ENCODE results near the gene FOXL1.

Gene FOXL1

GRCh38 chr16:86591270-86591669, 12.9 kb downstream of the FOXL1 start:
- CTCF ChIA-PET, result no interaction called here
- Mint-ChIP-seq H3K9me3 (no peaks in the 10 kb centered on the region), H3K36me3 (no peaks in the 10 kb centered on the region), H3K27me3 (peaks cover 18% of the 10 kb centered on the region), H3K27ac (no peak overlapping the region), H3K4me3 (no peak overlapping the region), H3K4me1 (peaks cover 7% of the 10 kb centered on the region)
- no peak for DNase-seq

DNA sequence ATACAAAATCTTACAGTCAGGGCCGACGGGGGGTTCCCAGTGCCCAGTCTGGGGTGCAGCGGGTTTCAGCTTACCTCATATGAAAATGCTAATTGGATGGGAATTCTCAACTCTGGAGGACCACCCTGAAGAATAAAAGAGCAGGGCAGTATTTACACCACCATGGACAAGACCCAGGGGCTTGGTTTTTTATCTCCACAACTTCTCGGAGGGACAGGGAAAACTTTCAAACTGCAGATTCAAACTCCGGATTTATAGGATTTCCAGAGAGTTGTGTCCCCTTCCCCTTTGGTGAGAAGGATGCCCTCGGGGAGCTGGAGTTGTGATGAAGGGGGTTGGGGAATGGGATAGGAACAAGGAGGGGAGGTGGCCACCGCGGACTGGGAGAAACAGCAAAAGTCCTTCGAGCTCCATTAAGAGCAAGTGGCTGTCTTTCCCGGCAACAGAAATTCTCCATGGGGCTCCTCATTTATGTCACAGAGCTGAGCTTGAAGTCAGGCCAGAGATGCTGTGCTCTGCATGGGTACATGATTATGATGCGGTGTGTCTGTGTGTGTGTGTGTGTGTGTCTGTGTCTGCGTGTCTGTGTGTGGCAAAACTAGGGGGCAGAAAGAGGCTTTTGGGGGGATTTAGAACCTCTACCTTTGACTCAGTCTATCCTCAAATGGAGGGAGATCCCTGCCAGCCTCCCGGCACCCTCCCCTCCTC, 15.7 kb downstream of the FOXL1 start:
- no peak overlapping the region for H3K4me3 Mint-ChIP-seq
- H3K27ac Mint-ChIP-seq, result no peak overlapping the region
- H3K4me1 Mint-ChIP-seq, result peaks cover 7% of the 10 kb centered on the region
- H3K9me3 Mint-ChIP-seq, result no peaks in the 10 kb centered on the region
- DNase-seq, result peak; percentile 7
- H3K36me3 Mint-ChIP-seq, result no peaks in the 10 kb centered on the region
- peaks cover 38% of the 10 kb centered on the region for H3K27me3 Mint-ChIP-seq
- CTCF ChIA-PET, result no interaction called here

GRCh38 chr16:86594721-86595120, 16.4 kb downstream of the FOXL1 start:
- H3K4me3 Mint-ChIP-seq, result no peak overlapping the region
- peaks cover 41% of the 10 kb centered on the region for H3K27me3 Mint-ChIP-seq
- no peaks in the 10 kb centered on the region for H3K9me3 Mint-ChIP-seq
- no peaks in the 10 kb centered on the region for H3K36me3 Mint-ChIP-seq
- no peak for DNase-seq
- H3K4me1 Mint-ChIP-seq, result peaks cover 7% of the 10 kb centered on the region
- CTCF ChIA-PET, result no interaction called here
- no peak overlapping the region for H3K27ac Mint-ChIP-seq

DNA sequence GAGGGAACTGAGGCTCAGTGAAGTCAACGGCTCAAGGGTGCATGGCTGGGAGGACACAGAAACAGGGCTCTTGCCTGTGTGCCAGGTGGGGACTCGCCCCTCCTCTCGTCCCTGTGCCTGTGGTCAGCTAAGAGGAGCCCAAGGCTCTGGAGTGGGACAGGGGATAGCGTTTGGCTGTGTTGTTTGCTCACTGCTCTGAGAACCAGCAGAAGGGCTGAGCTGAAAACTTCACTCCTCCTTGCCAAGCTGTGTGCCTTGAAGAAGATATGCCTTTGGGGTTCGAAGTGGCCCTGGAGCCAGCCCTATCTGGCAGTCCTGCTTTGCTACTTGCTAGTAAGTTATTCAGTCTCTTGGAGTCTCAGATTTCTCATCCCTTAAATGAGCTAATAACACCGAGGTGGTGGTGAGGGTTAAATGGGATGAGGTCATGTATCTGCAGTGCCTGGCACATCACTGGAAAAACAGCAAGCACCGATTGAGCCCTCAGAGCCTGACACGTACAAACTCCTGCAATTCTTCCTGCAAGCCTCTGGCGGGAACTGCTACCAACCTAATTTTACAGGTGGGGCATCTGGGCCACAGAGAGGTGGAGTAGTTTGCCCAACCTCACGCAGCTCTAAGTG, 17.7 kb downstream of the FOXL1 start:
- H3K9me3 Mint-ChIP-seq, result no peaks in the 10 kb centered on the region
- no peak overlapping the region for H3K27ac Mint-ChIP-seq
- no peak overlapping the region for H3K4me3 Mint-ChIP-seq
- H3K4me1 Mint-ChIP-seq, result peaks cover 7% of the 10 kb centered on the region
- DNase-seq, result peak; percentile 10
- CTCF ChIA-PET, result no interaction called here
- no peaks in the 10 kb centered on the region for H3K36me3 Mint-ChIP-seq
- peaks cover 41% of the 10 kb centered on the region for H3K27me3 Mint-ChIP-seq

- CTCF ChIA-PET, result no interaction called here
- H3K9me3 Mint-ChIP-seq, result no peaks in the 10 kb centered on the region
- H3K4me1 Mint-ChIP-seq, result peaks cover 7% of the 10 kb centered on the region
- H3K27ac Mint-ChIP-seq, result no peak overlapping the region
- no peak overlapping the region for H3K4me3 Mint-ChIP-seq
- H3K36me3 Mint-ChIP-seq, result no peaks in the 10 kb centered on the region
- peaks cover 48% of the 10 kb centered on the region for H3K27me3 Mint-ChIP-seq
- DNase-seq, result peak; percentile 3
Observed at GRCh38 chr16:86597126-86597879, 19.0 kb downstream of the FOXL1 start.

GRCh38 chr16:86597880-86598606, 19.7 kb downstream of the FOXL1 start:
- no peak overlapping the region for H3K4me3 Mint-ChIP-seq
- peaks cover 49% of the 10 kb centered on the region for H3K27me3 Mint-ChIP-seq
- no peak for DNase-seq
- no peaks in the 10 kb centered on the region for H3K36me3 Mint-ChIP-seq
- no peak overlapping the region for H3K27ac Mint-ChIP-seq
- H3K9me3 Mint-ChIP-seq, result no peaks in the 10 kb centered on the region
- CTCF ChIA-PET, result no interaction called here
- peaks cover 5% of the 10 kb centered on the region for H3K4me1 Mint-ChIP-seq

GRCh38 chr16:86598607-86599565, 20.5 kb downstream of the FOXL1 start:
- CTCF ChIA-PET, result no interaction called here
- peaks cover 46% of the 10 kb centered on the region for H3K27me3 Mint-ChIP-seq
- DNase-seq, result peak; percentile 7
- H3K36me3 Mint-ChIP-seq, result no peaks in the 10 kb centered on the region
- no peaks in the 10 kb centered on the region for H3K9me3 Mint-ChIP-seq
- H3K4me3 Mint-ChIP-seq, result no peak overlapping the region
- H3K4me1 Mint-ChIP-seq, result no peaks in the 10 kb centered on the region
- no peak overlapping the region for H3K27ac Mint-ChIP-seq

- no peak overlapping the region for H3K27ac Mint-ChIP-seq
- DNase-seq, result peak; percentile 8
- CTCF ChIA-PET, result no interaction called here
- H3K4me1 Mint-ChIP-seq, result peaks cover 10% of the 10 kb centered on the region
- no peak overlapping the region for H3K4me3 Mint-ChIP-seq
- no peaks in the 10 kb centered on the region for H3K9me3 Mint-ChIP-seq
- H3K36me3 Mint-ChIP-seq, result no peaks in the 10 kb centered on the region
- H3K27me3 Mint-ChIP-seq, result peaks cover 40% of the 10 kb centered on the region
Observed at GRCh38 chr16:86601356-86601755, 23.0 kb downstream of the FOXL1 start.

DNA sequence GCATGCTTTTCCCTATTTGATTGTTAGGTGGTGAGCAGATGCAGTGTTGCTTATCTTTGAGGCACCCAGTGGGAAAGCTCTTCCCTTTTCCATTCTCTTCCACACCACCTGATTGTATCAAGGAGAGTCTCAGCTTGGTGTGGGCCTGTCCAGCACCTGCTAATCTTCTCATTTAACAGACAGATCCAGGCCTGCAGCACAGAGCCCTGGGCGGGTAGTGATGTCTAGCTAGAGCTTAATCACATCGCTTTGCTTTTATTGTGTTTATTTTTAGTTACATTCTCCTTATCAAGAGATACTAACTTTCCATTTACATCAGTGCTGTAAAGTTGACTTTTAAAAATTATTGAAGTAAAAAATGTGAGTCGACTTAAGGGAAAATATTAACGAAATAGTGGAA, 24.2 kb downstream of the FOXL1 start:
- Mint-ChIP-seq H3K36me3 (no peaks in the 10 kb centered on the region), H3K4me1 (peaks cover 10% of the 10 kb centered on the region), H3K9me3 (no peaks in the 10 kb centered on the region), H3K27ac (no peak overlapping the region), H3K4me3 (no peak overlapping the region), H3K27me3 (peaks cover 35% of the 10 kb centered on the region)
- CTCF ChIA-PET, result no interaction called here
- DNase-seq, result no peak

- peak overlapping the region; percentile 62 for H3K27ac Mint-ChIP-seq
- no peaks in the 10 kb centered on the region for H3K36me3 Mint-ChIP-seq
- DNase-seq, result peak; percentile 72
- H3K9me3 Mint-ChIP-seq, result no peaks in the 10 kb centered on the region
- H3K4me3 Mint-ChIP-seq, result peak overlapping the region; percentile 62
- peaks cover 10% of the 10 kb centered on the region for H3K4me1 Mint-ChIP-seq
- peaks cover 19% of the 10 kb centered on the region for H3K27me3 Mint-ChIP-seq
- CTCF ChIA-PET, result interaction anchor here (1.0 to 1.2 kb wide), 2 partner anchors 458 to 473 kb away, joined by 3 to 4 read pairs; no protein-coding TSS in a partner anchor
Observed at GRCh38 chr16:86604436-86605193, 26.3 kb downstream of the FOXL1 start.

DNA sequence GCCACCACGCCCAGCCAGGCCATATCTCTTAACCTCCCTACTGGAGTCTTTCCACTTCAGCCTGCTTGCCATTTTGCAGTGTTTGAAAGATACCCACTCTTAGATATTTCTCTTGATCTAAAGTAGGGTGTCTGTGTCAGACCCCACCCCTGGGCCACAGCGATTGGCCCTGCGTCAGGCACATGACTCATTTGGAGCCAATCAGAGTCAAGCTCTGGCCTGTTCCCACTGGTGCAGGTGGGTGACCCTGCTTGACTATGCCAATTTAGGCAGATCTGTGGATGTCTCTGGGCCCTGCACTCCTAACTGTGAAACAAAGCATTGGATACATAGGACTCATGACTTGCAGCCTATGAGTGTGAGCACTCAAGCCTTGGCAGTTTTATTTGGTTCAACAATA, 27.6 kb downstream of the FOXL1 start:
- Mint-ChIP-seq H3K27me3 (peaks cover 19% of the 10 kb centered on the region), H3K27ac (no peak overlapping the region), H3K36me3 (no peaks in the 10 kb centered on the region), H3K9me3 (no peaks in the 10 kb centered on the region), H3K4me3 (peak overlapping the region; percentile 13), H3K4me1 (peaks cover 10% of the 10 kb centered on the region)
- CTCF ChIA-PET, result interaction anchor here (1.0 kb wide), 1 partner anchor 471 kb away, joined by 3 read pairs; no protein-coding TSS in a partner anchor
- no peak for DNase-seq

- Mint-ChIP-seq H3K27me3 (peaks cover 12% of the 10 kb centered on the region), H3K9me3 (no peaks in the 10 kb centered on the region), H3K36me3 (no peaks in the 10 kb centered on the region), H3K27ac (no peak overlapping the region), H3K4me1 (peaks cover 10% of the 10 kb centered on the region), H3K4me3 (no peak overlapping the region)
- CTCF ChIA-PET, result no interaction called here
- no peak for DNase-seq
Observed at GRCh38 chr16:86608301-86608747, 30.0 kb downstream of the FOXL1 start.

GRCh38 chr16:86609115-86609514, 30.8 kb downstream of the FOXL1 start:
- Mint-ChIP-seq H3K9me3 (no peaks in the 10 kb centered on the region), H3K4me3 (no peak overlapping the region), H3K36me3 (no peaks in the 10 kb centered on the region), H3K27ac (no peak overlapping the region), H3K4me1 (peaks cover 9% of the 10 kb centered on the region), H3K27me3 (peaks cover 8% of the 10 kb centered on the region)
- DNase-seq, result no peak
- CTCF ChIA-PET, result no interaction called here

All from activated naive CD4-positive, alpha-beta T cell treated with anti-CD3 and anti-CD28 coated beads, Interleukin-2, amount 10 ng/mL, durations not matched to agents 7 days and 5 days (primary cell).